Measurements from ENCODE around the gene MB. TPM values are rescaled to one million over a fixed set of nuclear protein-coding genes. Genes with fewer than 3 reads are reported as not detected.

Gene MB
- total RNA-seq, 1 donor from 2014 or later = not detected

- no peak for TF ChIP-seq CTCF (IDR thresholded peaks at IDR 0.05; ENCODE audit: insufficient read depth, low read length, severe bottlenecking)
- FAIRE-seq (no peak), DNase-seq (ENCODE audit: low read depth) (no peak)
- H3K36me3 ChIP-seq (ENCODE audit: control insufficient read depth, insufficient read depth, low read length) = no peaks in the 10 kb centered on the region
- peaks cover 3% of the 10 kb centered on the region for H3K27me3 ChIP-seq (ENCODE audit: control insufficient read depth, insufficient read depth, low read length)
- no peak overlapping the region for H3K4me3 ChIP-seq (ENCODE audit: low read depth, low read length)
Measured at GRCh38 chr22:35611200-35611890, 5.8 kb downstream of the MB start.

GRCh38 chr22:35610741-35611140 is 6.4 kb downstream of the MB start:
- FAIRE-seq (no peak), DNase-seq (ENCODE audit: low read depth) (no peak)

GRCh38 chr22:35609761-35610160 is 7.4 kb downstream of the MB start:
- H3K4me3 ChIP-seq (ENCODE audit: low read depth, low read length) = no peak overlapping the region
- DNase-seq (ENCODE audit: low read depth) (no peak), FAIRE-seq (no peak)
- no peak for TF ChIP-seq CTCF (IDR thresholded peaks at IDR 0.05; ENCODE audit: insufficient read depth, low read length, severe bottlenecking)
- H3K36me3 ChIP-seq (ENCODE audit: control insufficient read depth, insufficient read depth, low read length) = no peaks in the 10 kb centered on the region
- peaks cover 3% of the 10 kb centered on the region for H3K27me3 ChIP-seq (ENCODE audit: control insufficient read depth, insufficient read depth, low read length)

More at GRCh38 chr22:35610741-35611140, 6.4 kb downstream of the MB start:
- peaks cover 3% of the 10 kb centered on the region for H3K27me3 ChIP-seq (ENCODE audit: control insufficient read depth, insufficient read depth, low read length)
- no peak overlapping the region for H3K4me3 ChIP-seq (ENCODE audit: low read depth, low read length)
- H3K36me3 ChIP-seq (ENCODE audit: control insufficient read depth, insufficient read depth, low read length) = no peaks in the 10 kb centered on the region
- no peak for TF ChIP-seq CTCF (IDR thresholded peaks at IDR 0.05; ENCODE audit: insufficient read depth, low read length, severe bottlenecking)

- no peak overlapping the region for H3K4me3 ChIP-seq (ENCODE audit: low read depth, low read length)
- TF ChIP-seq CTCF (IDR thresholded peaks at IDR 0.05; ENCODE audit: insufficient read depth, low read length, severe bottlenecking) = no peak
- H3K36me3 ChIP-seq (ENCODE audit: control insufficient read depth, insufficient read depth, low read length) = no peaks in the 10 kb centered on the region
- peaks cover 3% of the 10 kb centered on the region for H3K27me3 ChIP-seq (ENCODE audit: control insufficient read depth, insufficient read depth, low read length)
- FAIRE-seq (peak; percentile 7), DNase-seq (ENCODE audit: low read depth) (no peak)
Measured at GRCh38 chr22:35609261-35609660, 7.9 kb downstream of the MB start.

GRCh38 chr22:35608088-35608487 is 9.0 kb downstream of the MB start:
- DNase-seq (ENCODE audit: low read depth) (no peak), FAIRE-seq (peak; percentile 64)
- Histone ChIP-seq H3K4me3 (ENCODE audit: low read depth, low read length) (no peak overlapping the region), H3K27me3 (ENCODE audit: control insufficient read depth, insufficient read depth, low read length) (peaks cover 3% of the 10 kb centered on the region), H3K36me3 (ENCODE audit: control insufficient read depth, insufficient read depth, low read length) (no peaks in the 10 kb centered on the region)
- TF ChIP-seq CTCF (IDR thresholded peaks at IDR 0.05; ENCODE audit: insufficient read depth, low read length, severe bottlenecking) = no peak

- Histone ChIP-seq H3K4me3 (ENCODE audit: low read depth, low read length) (no peak overlapping the region), H3K36me3 (ENCODE audit: control insufficient read depth, insufficient read depth, low read length) (no peaks in the 10 kb centered on the region), H3K27me3 (ENCODE audit: control insufficient read depth, insufficient read depth, low read length) (peaks cover 3% of the 10 kb centered on the region)
- FAIRE-seq = no peak
- no peak for TF ChIP-seq CTCF (IDR thresholded peaks at IDR 0.05; ENCODE audit: insufficient read depth, low read length, severe bottlenecking)
- DNase-seq (ENCODE audit: low read depth) = no peak
Measured at GRCh38 chr22:35606916-35607315, 10.2 kb downstream of the MB start.
